ENCODE results near the gene BCL2L12. TPM values are rescaled to one million over a fixed set of nuclear protein-coding genes. Genes with fewer than 3 reads are reported as not detected.

BCL2L12 gene
- total and polyA plus RNA-seq, 2 of the 13 experiments (the other 11 are each of a cell fraction or from before 2014, with no cell fraction given) = 26.8 to 40.8 TPM

DNA sequence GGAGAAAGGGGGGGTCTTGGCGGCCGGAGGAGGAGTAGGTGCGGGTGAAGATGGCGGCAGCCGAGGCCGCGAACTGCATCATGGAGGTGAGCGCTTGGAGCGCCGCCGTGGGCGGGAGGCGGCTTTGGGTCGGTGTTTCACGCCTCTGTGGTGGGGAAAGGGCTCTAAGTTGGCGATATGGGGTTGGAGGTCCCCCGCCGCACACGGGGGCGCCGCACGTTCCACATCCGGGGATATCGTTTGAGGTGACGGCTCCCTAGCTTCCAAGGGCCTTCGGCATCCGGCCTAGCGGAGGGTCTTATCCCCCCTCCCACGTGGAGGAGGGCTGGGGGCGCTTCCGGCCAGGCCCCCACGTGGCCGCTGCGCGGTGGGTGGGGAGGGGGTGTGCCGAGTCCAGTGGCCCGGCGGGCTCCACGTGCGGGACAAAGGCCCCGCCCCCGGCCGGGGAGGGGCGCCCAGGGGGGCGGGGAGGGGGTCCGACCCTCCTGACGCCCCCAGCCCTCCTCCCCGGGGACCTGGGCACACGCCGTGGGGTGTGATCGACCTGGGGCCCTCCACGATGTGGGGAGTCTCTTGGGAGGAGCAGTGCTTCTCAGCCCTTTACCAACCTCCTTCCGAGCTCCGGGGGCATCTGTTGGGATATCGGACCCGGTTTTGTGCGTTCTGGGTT lies 11.6 kb downstream of the BCL2L12 start, which contains the start of gene PRMT1 (continued):
- TF ChIP-seq, protein P1, sequence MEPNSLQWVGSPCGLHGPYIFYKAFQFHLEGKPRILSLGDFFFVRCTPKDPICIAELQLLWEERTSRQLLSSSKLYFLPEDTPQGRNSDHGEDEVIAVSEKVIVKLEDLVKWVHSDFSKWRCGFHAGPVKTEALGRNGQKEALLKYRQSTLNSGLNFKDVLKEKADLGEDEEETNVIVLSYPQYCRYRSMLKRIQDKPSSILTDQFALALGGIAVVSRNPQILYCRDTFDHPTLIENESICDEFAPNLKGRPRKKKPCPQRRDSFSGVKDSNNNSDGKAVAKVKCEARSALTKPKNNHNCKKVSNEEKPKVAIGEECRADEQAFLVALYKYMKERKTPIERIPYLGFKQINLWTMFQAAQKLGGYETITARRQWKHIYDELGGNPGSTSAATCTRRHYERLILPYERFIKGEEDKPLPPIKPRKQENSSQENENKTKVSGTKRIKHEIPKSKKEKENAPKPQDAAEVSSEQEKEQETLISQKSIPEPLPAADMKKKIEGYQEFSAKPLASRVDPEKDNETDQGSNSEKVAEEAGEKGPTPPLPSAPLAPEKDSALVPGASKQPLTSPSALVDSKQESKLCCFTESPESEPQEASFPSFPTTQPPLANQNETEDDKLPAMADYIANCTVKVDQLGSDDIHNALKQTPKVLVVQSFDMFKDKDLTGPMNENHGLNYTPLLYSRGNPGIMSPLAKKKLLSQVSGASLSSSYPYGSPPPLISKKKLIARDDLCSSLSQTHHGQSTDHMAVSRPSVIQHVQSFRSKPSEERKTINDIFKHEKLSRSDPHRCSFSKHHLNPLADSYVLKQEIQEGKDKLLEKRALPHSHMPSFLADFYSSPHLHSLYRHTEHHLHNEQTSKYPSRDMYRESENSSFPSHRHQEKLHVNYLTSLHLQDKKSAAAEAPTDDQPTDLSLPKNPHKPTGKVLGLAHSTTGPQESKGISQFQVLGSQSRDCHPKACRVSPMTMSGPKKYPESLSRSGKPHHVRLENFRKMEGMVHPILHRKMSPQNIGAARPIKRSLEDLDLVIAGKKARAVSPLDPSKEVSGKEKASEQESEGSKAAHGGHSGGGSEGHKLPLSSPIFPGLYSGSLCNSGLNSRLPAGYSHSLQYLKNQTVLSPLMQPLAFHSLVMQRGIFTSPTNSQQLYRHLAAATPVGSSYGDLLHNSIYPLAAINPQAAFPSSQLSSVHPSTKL (CRISPR knock-in tag; IDR thresholded peaks at IDR 0.05) = peak; percentile 50; the same call in 1 of the 2 replicates
- TF ChIP-seq, protein P2, sequence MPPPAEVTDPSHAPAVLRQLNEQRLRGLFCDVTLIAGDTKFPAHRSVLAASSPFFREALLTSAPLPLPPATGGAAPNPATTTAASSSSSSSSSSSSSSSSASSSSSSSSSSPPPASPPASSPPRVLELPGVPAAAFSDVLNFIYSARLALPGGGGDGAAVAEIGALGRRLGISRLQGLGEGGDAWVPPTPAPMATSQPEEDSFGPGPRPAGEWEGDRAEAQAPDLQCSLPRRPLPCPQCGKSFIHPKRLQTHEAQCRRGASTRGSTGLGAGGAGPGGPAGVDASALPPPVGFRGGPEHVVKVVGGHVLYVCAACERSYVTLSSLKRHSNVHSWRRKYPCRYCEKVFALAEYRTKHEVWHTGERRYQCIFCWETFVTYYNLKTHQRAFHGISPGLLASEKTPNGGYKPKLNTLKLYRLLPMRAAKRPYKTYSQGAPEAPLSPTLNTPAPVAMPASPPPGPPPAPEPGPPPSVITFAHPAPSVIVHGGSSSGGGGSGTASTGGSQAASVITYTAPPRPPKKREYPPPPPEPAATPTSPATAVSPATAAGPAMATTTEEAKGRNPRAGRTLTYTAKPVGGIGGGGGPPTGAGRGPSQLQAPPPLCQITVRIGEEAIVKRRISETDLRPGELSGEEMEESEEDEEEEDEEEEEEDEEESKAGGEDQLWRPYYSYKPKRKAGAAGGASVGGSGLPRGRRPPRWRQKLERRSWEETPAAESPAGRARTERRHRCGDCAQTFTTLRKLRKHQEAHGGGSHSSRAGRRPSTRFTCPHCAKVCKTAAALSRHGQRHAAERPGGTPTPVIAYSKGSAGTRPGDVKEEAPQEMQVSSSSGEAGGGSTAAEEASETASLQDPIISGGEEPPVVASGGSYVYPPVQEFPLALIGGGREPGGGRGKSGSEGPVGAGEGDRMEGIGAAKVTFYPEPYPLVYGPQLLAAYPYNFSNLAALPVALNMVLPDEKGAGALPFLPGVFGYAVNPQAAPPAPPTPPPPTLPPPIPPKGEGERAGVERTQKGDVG (CRISPR knock-in tag; IDR thresholded peaks at IDR 0.05; ENCODE audit: borderline replicate concordance) = no peak
- TF ChIP-seq KLF11 (CRISPR knock-in tag; IDR thresholded peaks at IDR 0.05) (no peak), HOXA3 (CRISPR knock-in tag; IDR thresholded peaks at IDR 0.05) (peak; percentile 85), ZNF234 (CRISPR knock-in tag; conservative IDR thresholded peaks at IDR 0.05) (0 out of 2 replicates have a peak, but pooled peaks have one; percentile 50), POLR2A (IDR thresholded peaks at IDR 0.05; ENCODE audit: insufficient read depth in 1 of 2, low read depth in 2 of 2, low read length in 2 of 2) (peak; percentile 94 to 96), ZSCAN21 (CRISPR knock-in tag; IDR thresholded peaks at IDR 0.05; ENCODE audit: borderline replicate concordance) (peak; percentile 86), ZNF160 (CRISPR knock-in tag; IDR thresholded peaks at IDR 0.05) (peak; percentile 15; the same call in 1 of the 2 replicates), ZNF430 (CRISPR knock-in tag; IDR thresholded peaks at IDR 0.05) (peak; percentile 71; the same call in 1 of the 2 replicates), ZKSCAN8 (CRISPR knock-in tag; IDR thresholded peaks at IDR 0.05; ENCODE audit: borderline replicate concordance) (0 out of 2 replicates have a peak, but pooled peaks have one; percentile 28), NFKBIZ (CRISPR knock-in tag; IDR thresholded peaks at IDR 0.05) (peak; percentile 75; the same call in 1 of the 2 replicates)
- TF ChIP-seq, protein P3, sequence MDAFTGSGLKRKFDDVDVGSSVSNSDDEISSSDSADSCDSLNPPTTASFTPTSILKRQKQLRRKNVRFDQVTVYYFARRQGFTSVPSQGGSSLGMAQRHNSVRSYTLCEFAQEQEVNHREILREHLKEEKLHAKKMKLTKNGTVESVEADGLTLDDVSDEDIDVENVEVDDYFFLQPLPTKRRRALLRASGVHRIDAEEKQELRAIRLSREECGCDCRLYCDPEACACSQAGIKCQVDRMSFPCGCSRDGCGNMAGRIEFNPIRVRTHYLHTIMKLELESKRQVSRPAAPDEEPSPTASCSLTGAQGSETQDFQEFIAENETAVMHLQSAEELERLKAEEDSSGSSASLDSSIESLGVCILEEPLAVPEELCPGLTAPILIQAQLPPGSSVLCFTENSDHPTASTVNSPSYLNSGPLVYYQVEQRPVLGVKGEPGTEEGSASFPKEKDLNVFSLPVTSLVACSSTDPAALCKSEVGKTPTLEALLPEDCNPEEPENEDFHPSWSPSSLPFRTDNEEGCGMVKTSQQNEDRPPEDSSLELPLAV (CRISPR knock-in tag; conservative IDR thresholded peaks at IDR 0.05; ENCODE audit: low read depth) = no peak
- TF ChIP-seq, protein P4, sequence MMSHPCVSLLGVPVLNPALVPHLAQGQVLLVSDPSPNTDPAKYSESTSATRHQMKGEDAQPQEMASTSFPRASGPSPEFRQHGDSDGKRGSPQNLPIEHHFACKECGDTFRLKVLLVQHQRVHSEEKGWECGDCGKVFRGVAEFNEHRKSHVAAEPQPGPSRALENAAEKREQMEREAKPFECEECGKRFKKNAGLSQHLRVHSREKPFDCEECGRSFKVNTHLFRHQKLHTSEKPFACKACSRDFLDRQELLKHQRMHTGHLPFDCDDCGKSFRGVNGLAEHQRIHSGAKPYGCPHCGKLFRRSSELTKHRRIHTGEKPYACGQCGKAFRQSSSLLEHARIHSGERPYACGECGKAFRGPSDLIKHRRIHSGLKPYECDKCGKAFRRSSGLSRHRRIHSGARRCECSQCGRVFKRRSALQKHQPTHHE (CRISPR knock-in tag; IDR thresholded peaks at IDR 0.05; ENCODE audit: borderline replicate concordance) = peak; percentile 70; the same call in 1 of the 2 replicates
- TF ChIP-seq, protein P5, sequence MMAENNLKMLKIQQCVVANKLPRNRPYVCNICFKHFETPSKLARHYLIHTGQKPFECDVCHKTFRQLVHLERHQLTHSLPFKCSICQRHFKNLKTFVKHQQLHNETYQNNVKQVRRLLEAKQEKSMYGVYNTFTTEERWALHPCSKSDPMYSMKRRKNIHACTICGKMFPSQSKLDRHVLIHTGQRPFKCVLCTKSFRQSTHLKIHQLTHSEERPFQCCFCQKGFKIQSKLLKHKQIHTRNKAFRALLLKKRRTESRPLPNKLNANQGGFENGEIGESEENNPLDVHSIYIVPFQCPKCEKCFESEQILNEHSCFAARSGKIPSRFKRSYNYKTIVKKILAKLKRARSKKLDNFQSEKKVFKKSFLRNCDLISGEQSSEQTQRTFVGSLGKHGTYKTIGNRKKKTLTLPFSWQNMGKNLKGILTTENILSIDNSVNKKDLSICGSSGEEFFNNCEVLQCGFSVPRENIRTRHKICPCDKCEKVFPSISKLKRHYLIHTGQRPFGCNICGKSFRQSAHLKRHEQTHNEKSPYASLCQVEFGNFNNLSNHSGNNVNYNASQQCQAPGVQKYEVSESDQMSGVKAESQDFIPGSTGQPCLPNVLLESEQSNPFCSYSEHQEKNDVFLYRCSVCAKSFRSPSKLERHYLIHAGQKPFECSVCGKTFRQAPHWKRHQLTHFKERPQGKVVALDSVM (CRISPR knock-in tag; IDR thresholded peaks at IDR 0.05) = no peak

Data from HepG2 (cell line).